Kidney tubule cell (primary cell): ENCODE data around the gene VILL.
"Not testable (repeated sequence)": the region's sequence is repeated elsewhere in the genome, so short reads cannot be mapped to it uniquely, and the experiment has no call there.

Source experiments
- DNase-seq: peaks from one replicate; pipeline ENCODE4 v3.0.0-alpha.2; 2018; ENCODE audit warnings: low spot score

Gene VILL

GRCh38 chr3:38036286-38036685 is 45.7 kb downstream of the VILL start:
- DNase-seq, result no peak

- DNase-seq, result no peak
Observed at GRCh38 chr3:38036906-38037305, 46.3 kb downstream of the VILL start.

GRCh38 chr3:38038447-38038911 is 47.9 kb downstream of the VILL start:
- no peak for DNase-seq

GRCh38 chr3:38039101-38039898 is 48.7 kb downstream of the VILL start, which contains the start of gene DLEC1:
DLEC1 (plus strand) TSS chr3:38039208; CDS start chr3:38039226, 18 bp downstream.
- peak; percentile 64 for DNase-seq

- peak; percentile 55 for DNase-seq
Observed at GRCh38 chr3:38039899-38040261, 49.3 kb downstream of the VILL start.

GRCh38 chr3:38040401-38040800 is 49.8 kb downstream of the VILL start:
- no peak for DNase-seq

GRCh38 chr3:38043486-38043885 is 52.9 kb downstream of the VILL start:
- DNase-seq, result no peak

GRCh38 chr3:38046027-38046426 is 55.4 kb downstream of the VILL start:
- DNase-seq, result no peak

- DNase-seq, result no peak
Observed at GRCh38 chr3:38046821-38047220, 56.2 kb downstream of the VILL start.

GRCh38 chr3:38047896-38048295 is 57.3 kb downstream of the VILL start:
- no peak for DNase-seq

GRCh38 chr3:38049358-38050126 is 59.0 kb downstream of the VILL start:
- no peak for DNase-seq

- DNase-seq, result no peak
Observed at GRCh38 chr3:38051131-38051530, 60.5 kb downstream of the VILL start.

- DNase-seq, result not testable (repeated sequence)
Observed at GRCh38 chr3:38053286-38053685, 62.7 kb downstream of the VILL start.

GRCh38 chr3:38053813-38054498 is 63.4 kb downstream of the VILL start:
- DNase-seq, result not testable (repeated sequence)

- peak; percentile 18 for DNase-seq
Observed at GRCh38 chr3:38054499-38055001, 64.0 kb downstream of the VILL start.
